D341Med (cell line): ENCODE data around the gene B3GAT2.

Experiments
- DNase-seq: peaks from one replicate; pipeline ENCODE4 v3.0.0; 2012; ENCODE audit warnings: low spot score

Gene B3GAT2

GRCh38 chr6:70841112-70841511, 115.7 kb downstream of the B3GAT2 start:
- DNase-seq, result no peak

GRCh38 chr6:70839286-70840266, 117.3 kb downstream of the B3GAT2 start:
- DNase-seq, result no peak

- no peak for DNase-seq
Observed at GRCh38 chr6:70838907-70839285, 118.0 kb downstream of the B3GAT2 start.

GRCh38 chr6:70834520-70834919, 122.3 kb downstream of the B3GAT2 start:
- no peak for DNase-seq

- no peak for DNase-seq
Observed at GRCh38 chr6:70831427-70831826, 125.4 kb downstream of the B3GAT2 start.

- no peak for DNase-seq
Observed at GRCh38 chr6:70823651-70824050, 133.2 kb downstream of the B3GAT2 start.

- DNase-seq, result no peak
Observed at GRCh38 chr6:70821751-70822150, 135.1 kb downstream of the B3GAT2 start.

GRCh38 chr6:70820778-70821177, 136.1 kb downstream of the B3GAT2 start:
- no peak for DNase-seq

- no peak for DNase-seq
Observed at GRCh38 chr6:70819646-70820045, 137.2 kb downstream of the B3GAT2 start.

GRCh38 chr6:70813885-70814284, 143.0 kb downstream of the B3GAT2 start:
- no peak for DNase-seq

- DNase-seq, result no peak
Observed at GRCh38 chr6:70811788-70812187, 145.1 kb downstream of the B3GAT2 start.
